ES-I3 (cell line): ENCODE measurements around the gene KIF2A.
A peak's percentile ranks its signal among the peaks of the same experiment; 100 is the strongest.

Experiments
- H3K36me3 ChIP-seq: 2 replicates; pipeline ENCODE4 v1.6.1; 2013; ENCODE audit warnings: mild to moderate bottlenecking, low read length, control low read depth, moderate library complexity; ENCODE audit not compliant: insufficient read depth
- H3K4me1 ChIP-seq: 2 replicates; pipeline ENCODE4 v1.6.1; 2013; ENCODE audit warnings: mild to moderate bottlenecking, control low read depth, low read length; ENCODE audit not compliant: insufficient read depth
- H3K9ac ChIP-seq: 2 replicates; pipeline ENCODE4 v1.6.1; 2013; ENCODE audit warnings: low read depth, mild to moderate bottlenecking, low read length, moderate library complexity
- H3K9me3 ChIP-seq: 2 replicates; pipeline ENCODE4 v1.6.1; 2013; ENCODE audit warnings: mild to moderate bottlenecking, low read length, moderate library complexity; ENCODE audit not compliant: control insufficient read depth, insufficient read depth

The KIF2A gene

DNA sequence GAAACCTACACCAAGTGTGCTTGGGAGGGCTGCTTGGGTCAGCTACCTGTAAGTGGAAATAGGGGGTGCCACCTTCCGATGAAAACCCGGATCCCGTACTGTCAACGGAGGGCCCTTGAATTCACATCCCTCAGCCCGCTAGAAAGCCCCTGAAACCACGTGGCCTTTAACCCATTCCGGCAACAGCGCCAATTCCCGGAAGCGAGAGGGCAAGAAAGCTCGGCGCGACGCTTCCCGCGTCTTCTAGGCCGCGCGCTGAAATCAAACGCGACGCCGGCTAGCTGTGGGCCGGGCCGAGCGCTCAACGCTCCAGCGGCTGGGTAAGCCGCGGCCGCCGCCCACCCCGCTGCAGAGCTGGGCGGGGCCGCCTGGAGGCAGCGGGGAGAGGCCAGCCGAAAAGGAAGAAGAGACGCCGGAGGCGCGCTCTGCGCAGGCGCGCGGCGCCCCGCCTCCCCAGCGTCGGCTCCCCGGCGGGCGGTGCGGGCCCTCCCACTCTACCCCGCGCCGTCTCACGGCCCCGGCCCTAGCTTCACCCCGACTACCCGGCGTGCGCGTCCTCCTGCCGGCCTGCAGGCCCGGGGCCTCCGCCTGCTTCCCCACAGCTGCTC is at the start of gene KIF2A:
Gene KIF2A, plus strand, starts transcription at position 492 of the 608 bp plus-strand sequence. CDS start 267 bp downstream, outside the sequence.
- peak within 1 kb of the TSS; percentile 84 for H3K9ac ChIP-seq
- H3K4me1 ChIP-seq = peaks cover 4% of the 10 kb centered on the region; the same call in 1 of the 2 replicates
- no peaks in the 10 kb centered on the region; the same call in 1 of the 2 replicates for H3K36me3 ChIP-seq
- H3K9me3 ChIP-seq = no peaks in the 10 kb centered on the region

DNA sequence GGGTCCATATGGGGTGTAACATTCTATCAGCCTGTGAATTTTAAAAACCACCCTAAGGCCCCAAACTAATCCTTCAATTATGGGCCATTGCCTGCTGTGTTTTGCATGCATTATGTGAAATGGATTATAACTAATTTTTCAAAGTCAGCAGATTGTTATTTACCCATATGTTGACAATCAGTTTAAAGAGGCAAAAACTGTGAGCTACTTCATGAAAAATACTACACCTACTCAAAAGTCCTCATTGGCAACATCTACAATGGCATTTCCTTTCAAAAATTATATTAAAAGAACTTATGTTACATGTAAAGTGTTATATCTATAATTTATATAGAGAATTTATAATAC is 49.0 kb upstream of the KIF2A start:
- Histone ChIP-seq H3K9ac (no peak overlapping the region), H3K36me3 (no peaks in the 10 kb centered on the region)

DNA sequence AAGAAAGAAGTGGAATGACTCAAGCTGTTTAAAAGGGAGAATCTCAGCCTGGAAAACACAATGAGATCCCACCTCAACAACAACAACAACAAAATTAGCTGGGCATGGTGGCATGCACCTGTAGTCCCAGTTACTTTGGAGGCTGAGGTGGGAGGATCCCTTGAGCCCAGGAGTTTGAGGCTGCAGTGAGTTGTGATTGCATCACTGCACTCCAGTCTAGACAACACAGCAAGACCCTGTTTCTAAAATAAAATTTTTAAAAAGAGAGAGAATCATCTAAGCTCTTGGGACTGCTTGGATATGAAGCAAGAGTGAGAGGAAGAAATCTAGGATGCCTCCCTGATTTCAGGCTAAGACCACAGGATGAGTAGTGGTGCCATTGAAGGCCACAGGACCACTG is 47.4 kb upstream of the KIF2A start:
- Histone ChIP-seq H3K36me3 (no peaks in the 10 kb centered on the region), H3K4me1 (0 out of 2 replicates have a peak, but pooled peaks cover 4% of the 10 kb centered on the region), H3K9me3 (no peaks in the 10 kb centered on the region), H3K9ac (no peak overlapping the region)

More for the DNA sequence above, 49.0 kb upstream of the KIF2A start:
- 0 out of 2 replicates have a peak, but pooled peaks cover 4% of the 10 kb centered on the region for H3K4me1 ChIP-seq
- no peaks in the 10 kb centered on the region for H3K9me3 ChIP-seq

DNA sequence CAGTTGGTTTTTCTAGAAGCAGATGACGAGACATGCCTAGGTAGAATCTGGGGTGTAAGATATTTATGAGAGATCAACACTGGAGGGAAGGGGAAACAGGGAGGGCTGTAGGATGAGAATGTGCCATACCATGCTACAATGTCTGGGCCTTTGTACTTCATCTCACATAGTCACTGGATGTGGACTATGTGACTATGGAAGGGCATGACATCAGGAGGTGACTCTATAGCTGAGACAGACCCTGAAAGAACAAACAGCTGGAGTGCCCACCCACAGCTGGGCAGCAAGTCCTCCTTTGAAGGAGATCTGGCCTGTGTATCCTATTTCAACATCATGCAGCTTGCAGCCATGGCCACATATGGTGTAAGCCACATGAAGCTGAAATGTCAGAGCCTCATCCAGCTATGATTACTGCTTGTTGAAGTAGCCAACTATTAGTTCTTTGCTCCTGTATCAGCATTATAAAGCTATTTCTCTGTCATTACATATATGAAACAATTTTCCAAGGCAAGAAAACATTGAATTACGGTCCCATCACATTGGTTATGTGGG is 46.2 kb upstream of the KIF2A start:
- Histone ChIP-seq H3K9me3 (no peaks in the 10 kb centered on the region), H3K36me3 (no peaks in the 10 kb centered on the region), H3K4me1 (0 out of 2 replicates have a peak, but pooled peaks cover 4% of the 10 kb centered on the region)

DNA sequence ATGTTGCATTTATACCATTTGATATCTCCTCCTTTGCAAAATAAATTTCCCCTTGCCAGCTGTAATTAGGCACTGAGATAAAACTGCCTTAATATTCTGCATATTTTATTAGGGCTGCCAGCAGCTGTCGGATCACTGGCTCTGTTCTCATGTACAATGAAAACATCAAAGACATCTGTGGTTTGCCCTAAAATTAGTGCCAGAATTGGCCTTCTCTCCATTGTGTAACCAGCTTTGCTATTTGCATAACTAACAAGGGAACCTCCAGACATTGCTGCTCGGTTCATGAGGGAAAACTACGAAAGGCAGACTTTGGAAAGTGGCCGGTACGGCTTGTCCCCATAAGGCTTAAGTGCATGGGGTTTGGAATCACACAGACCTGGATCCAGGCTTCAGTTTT is 45.5 kb upstream of the KIF2A start:
- Histone ChIP-seq H3K9ac (no peak overlapping the region), H3K36me3 (no peaks in the 10 kb centered on the region), H3K9me3 (no peaks in the 10 kb centered on the region), H3K4me1 (0 out of 2 replicates have a peak, but pooled peaks cover 4% of the 10 kb centered on the region)

More for the DNA sequence above, 46.2 kb upstream of the KIF2A start:
- no peak overlapping the region for H3K9ac ChIP-seq

DNA sequence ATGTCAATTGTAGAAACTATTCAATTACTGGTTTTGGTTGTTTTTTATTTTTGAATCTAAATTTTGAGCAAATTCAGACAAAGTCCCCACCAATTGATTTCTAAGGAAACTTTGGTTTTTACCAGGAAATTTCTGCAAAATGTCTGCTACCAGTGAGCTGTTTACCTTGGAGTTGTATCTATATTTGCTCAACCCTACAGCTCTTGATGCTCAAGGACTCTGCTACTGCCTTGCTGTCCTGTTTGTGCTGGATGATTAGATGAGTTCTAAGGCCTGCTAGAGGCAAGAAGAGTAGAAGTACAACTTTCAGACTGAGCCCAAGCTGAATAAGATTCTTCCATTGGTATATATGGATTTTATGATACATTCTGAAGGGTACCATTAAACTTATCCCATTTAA is 42.6 kb upstream of the KIF2A start:
- no peak overlapping the region for H3K9ac ChIP-seq
- H3K4me1 ChIP-seq = no peaks in the 10 kb centered on the region
- H3K9me3 ChIP-seq = no peaks in the 10 kb centered on the region
- H3K36me3 ChIP-seq = no peaks in the 10 kb centered on the region

- Histone ChIP-seq H3K4me1 (no peaks in the 10 kb centered on the region), H3K36me3 (no peaks in the 10 kb centered on the region), H3K9me3 (no peaks in the 10 kb centered on the region), H3K9ac (no peak overlapping the region)
Measured at GRCh38 chr5:62265648-62266112, 40.3 kb upstream of the KIF2A start.

- H3K9ac ChIP-seq = no peak overlapping the region
- no peaks in the 10 kb centered on the region for H3K9me3 ChIP-seq
- H3K4me1 ChIP-seq = no peaks in the 10 kb centered on the region
- no peaks in the 10 kb centered on the region for H3K36me3 ChIP-seq
Measured at GRCh38 chr5:62266573-62266972, 39.4 kb upstream of the KIF2A start.

DNA sequence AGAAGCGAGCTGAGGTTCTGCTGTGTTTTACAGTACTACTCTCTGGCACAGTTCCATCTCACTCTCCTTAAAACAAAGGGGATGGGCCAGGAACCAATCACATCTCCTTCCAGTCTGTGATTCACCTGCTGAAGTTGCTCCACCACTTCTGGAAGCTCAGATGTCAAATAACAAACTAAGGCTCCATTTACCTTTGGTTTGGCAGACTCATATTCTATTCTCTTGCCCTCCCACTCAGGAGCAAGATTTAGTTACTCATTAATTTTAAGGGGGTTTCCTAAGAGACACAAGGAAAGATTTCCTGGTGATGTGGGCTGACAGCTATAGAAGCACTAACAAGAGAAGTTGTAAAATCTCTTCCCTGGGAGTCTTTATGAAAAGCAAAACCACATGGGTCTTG is 37.8 kb upstream of the KIF2A start:
- Histone ChIP-seq H3K9me3 (no peaks in the 10 kb centered on the region), H3K9ac (no peak overlapping the region), H3K36me3 (no peaks in the 10 kb centered on the region), H3K4me1 (no peaks in the 10 kb centered on the region)

DNA sequence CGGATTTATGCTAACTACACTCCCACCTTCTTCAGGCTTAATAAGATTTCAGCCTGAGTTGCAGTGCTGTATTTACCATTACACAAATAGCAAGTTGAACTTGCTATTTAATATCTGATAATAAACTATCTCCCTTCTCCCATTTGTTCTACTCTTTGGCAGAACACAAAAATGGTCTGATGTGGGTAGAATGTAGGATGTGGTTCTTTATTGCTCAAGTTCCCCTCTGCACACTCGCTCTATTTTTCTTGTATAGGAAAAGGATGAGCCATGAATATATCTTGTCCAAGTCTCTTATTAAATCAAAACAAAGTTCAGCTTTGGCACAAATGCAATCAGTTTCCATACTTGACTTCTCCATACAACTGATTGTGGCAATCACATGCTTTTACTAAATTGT is 37.2 kb upstream of the KIF2A start:
- no peaks in the 10 kb centered on the region for H3K4me1 ChIP-seq
- H3K36me3 ChIP-seq = no peaks in the 10 kb centered on the region
- H3K9ac ChIP-seq = no peak overlapping the region
- H3K9me3 ChIP-seq = no peaks in the 10 kb centered on the region

DNA sequence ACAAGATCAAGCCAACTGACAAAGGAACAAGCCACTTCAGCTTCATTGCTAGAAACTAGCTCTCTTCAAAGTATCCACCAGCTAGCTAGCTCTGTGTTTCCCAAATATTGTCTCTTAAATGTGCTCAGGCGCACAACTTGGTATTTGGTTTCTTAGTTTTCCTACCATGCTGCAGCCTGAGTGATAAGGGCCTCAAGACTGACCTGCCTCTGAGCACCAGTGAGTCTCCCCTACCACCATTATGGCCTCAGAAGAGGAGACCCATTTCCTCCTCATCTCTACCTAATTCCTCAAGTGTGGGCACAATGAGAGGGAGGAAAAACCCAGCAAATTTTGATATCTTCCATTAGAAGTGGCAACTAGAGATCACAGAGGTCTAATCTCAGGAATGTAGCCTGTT is 34.6 kb upstream of the KIF2A start:
- H3K36me3 ChIP-seq = no peaks in the 10 kb centered on the region
- no peaks in the 10 kb centered on the region for H3K9me3 ChIP-seq
- no peaks in the 10 kb centered on the region for H3K4me1 ChIP-seq
- H3K9ac ChIP-seq = no peak overlapping the region

DNA sequence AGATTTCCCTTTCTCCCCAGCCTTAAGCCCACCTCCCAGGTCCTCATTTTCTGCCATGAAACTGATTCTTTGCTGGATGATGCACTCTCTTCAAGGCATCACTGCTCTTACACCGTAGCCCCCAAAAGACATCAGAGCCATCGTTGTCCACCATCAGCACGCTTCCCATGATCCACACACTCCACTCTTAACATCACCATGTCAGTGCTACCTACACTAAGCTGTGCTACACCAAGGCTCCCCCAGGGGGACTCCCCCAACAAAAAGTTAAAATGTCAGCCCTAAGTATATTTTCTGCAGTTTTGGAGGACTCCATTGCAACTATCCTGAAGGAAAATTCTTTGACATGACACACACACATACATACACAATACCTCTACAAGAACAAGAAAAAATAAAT is 34.1 kb upstream of the KIF2A start:
- Histone ChIP-seq H3K4me1 (no peaks in the 10 kb centered on the region), H3K9me3 (no peaks in the 10 kb centered on the region), H3K36me3 (no peaks in the 10 kb centered on the region), H3K9ac (no peak overlapping the region)

GRCh38 chr5:62273687-62274086 is 32.3 kb upstream of the KIF2A start:
- Histone ChIP-seq H3K4me1 (no peaks in the 10 kb centered on the region), H3K36me3 (no peaks in the 10 kb centered on the region), H3K9me3 (no peaks in the 10 kb centered on the region; the same call in 1 of the 2 replicates), H3K9ac (no peak overlapping the region)

DNA sequence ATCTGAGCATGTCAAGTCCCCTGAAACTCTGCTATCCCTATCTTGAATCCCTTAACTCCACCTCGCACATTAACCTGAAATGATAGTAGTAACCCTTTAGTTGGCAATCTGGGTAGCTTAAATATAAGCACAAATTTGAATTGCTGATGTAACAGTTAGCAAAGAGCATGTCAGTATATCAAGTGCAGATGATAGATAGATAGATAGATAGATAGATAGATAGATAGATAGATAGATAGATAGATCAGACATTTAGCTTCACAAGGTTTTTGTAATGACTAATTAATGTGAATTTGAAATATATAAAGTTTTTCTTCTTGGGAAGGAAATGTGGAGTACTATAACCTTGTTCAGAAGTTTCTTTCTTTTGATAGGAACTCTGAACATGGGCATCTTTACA is 30.4 kb upstream of the KIF2A start:
- Histone ChIP-seq H3K9ac (no peak overlapping the region), H3K4me1 (no peaks in the 10 kb centered on the region), H3K36me3 (no peaks in the 10 kb centered on the region), H3K9me3 (no peaks in the 10 kb centered on the region; the same call in 1 of the 2 replicates)

DNA sequence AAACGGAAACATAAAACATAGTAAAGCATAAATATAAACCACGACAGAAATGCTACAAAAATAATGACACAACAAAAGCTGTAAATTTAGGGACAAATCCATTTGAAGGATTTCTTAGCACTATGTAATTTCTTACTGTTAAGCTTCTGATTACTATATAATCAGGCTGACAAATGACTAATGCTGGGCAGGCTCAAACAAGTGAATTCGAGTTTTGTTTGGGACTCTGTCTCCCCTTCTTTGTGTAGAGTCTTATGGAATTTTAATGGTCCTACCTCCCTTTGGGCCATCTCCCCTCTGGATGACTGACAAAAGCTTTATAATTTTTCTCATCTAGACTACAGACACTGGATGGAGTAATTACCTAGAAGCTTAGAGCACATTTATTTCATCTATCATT is 24.6 kb upstream of the KIF2A start:
- Histone ChIP-seq H3K9ac (no peak overlapping the region), H3K4me1 (no peaks in the 10 kb centered on the region), H3K9me3 (peaks cover 7% of the 10 kb centered on the region), H3K36me3 (no peaks in the 10 kb centered on the region)
